ENCODE measurements around the gene LY6G5C.

DNA sequence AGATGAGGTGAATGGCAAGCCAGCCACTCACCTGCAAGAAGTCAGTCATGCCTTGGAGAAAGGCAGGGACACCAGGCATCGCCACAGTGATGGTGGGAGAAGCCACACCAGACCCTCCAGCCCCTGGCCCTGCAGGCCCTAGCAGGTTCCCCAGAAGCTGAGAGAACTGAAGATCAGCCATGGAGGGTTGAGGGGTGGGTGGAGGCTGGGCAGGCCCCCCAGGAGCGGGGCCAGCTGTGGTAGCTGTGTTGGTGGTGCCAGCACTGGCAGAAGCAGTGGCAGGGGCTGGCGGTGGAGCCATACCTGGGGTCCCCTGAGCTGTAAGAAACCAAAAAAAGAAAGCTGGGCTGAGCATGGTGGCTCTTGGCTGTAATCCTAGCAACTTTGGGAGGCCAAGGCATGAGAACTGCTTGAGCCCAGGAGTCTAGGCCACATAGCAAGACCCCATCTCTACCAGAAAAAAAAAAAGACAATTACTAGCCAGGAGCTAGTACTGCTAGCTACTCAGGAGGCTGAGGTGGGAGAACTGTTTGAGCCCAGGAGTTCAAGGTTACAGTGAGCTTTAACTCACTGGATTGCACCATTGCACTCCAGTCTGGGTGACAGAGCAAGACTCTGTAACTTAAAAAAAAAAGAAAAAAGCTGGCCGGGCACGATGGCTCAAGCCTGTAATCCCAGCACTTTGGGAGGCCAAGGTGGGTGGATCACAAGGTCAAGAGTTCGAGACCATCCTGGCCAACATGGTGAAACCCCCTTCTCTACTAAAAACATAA, 37.9 kb downstream of the LY6G5C start:
- TF ChIP-seq, protein P1, sequence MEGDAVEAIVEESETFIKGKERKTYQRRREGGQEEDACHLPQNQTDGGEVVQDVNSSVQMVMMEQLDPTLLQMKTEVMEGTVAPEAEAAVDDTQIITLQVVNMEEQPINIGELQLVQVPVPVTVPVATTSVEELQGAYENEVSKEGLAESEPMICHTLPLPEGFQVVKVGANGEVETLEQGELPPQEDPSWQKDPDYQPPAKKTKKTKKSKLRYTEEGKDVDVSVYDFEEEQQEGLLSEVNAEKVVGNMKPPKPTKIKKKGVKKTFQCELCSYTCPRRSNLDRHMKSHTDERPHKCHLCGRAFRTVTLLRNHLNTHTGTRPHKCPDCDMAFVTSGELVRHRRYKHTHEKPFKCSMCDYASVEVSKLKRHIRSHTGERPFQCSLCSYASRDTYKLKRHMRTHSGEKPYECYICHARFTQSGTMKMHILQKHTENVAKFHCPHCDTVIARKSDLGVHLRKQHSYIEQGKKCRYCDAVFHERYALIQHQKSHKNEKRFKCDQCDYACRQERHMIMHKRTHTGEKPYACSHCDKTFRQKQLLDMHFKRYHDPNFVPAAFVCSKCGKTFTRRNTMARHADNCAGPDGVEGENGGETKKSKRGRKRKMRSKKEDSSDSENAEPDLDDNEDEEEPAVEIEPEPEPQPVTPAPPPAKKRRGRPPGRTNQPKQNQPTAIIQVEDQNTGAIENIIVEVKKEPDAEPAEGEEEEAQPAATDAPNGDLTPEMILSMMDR (IDR thresholded peaks at IDR 0.05): no peak
- no peak for TF ChIP-seq ZFX (IDR thresholded peaks at IDR 0.05; ENCODE audit: borderline replicate concordance)
